Ovary (tissue), 1 donor: ENCODE results near the gene TUBA1C.
"Not testable (repeated sequence)": the region's sequence is repeated elsewhere in the genome, so short reads cannot be mapped to it uniquely, and the experiment has no call there.

Experiments
- EP300 ChIP-seq: sonication (generic); formaldehyde crosslinking; IDR thresholded peaks from one replicate; pipeline ENCODE4 v1.6.1; 2017; ENCODE audit warnings: antibody characterized with exemption
- POLR2A ChIP-seq: fragments of 450-650 bp; IDR thresholded peaks from one replicate; pipeline ENCODE4 v1.6.1; 2017; ENCODE audit warnings: antibody characterized with exemption, mild to moderate bottlenecking, moderate library complexity

DNA sequence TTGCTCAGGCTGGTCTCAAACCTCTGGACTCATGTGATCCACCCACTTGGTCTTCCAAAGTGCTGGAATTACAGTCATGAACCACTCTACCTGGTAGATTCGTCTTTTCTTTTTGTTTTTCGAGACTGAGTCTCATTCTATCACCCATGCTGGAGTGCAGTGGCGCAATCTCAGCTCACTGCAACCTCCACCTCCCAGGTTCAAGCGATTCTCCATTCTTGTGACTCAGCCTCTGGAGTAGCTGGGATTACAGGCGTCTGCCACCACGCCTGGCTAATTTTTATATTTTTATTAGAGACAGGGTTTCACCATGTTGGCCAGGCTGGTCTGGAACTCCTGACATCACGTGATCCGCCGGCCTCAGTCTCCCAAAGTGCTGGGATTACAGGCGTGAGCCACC, 9.4 kb upstream of the TUBA1C start:
- not testable (repeated sequence) for TF ChIP-seq EP300, POLR2A
